Measurements from ENCODE around the gene VAX1.

DNA sequence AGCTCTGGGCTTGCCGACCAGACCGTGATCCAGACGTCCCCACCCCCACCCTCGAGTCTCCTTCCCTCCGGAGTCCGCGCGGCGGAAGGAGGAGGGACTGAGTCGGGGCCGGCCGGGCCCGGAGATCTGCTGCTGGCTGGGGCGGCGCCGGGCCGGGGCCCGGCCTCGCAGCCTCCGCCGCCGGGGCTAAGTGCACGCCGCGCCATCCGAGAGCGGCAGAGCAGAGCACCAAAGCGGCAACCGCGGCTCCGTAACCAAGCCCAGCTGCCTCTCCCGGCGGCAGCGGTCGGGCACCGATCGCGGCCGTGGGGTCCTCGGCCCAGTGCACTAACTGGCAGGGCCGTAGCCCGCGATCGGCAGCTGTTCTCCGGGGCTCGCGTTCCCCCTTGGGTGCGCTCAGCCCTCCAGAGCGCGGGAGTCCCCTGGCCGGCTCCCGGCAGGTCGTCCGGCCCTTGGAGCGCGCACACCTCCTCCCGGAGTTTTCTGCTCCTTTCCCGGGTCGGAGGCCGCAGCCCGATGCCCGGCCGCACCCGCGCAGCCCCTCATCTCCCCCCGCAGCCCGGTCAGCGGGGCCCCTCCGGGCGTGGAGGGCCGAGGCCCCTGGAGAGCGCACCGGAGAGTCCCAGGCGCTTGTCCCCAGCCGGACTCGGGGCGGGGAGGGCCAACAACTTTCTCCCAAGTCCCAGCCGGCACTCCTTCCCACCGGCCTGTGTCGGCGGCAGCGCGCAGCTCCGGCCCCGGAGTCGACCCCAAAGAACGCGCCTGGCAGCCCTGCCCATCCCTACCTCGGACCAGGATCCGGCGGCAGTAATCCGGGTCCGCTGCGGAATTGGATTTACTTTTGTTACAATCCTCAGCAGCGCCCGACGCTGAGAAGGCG, 799 bp downstream of the VAX1 start:
- TF ChIP-seq EZH2 (IDR thresholded peaks at IDR 0.05; ENCODE audit: insufficient read depth, poor library complexity, severe bottlenecking): no peak
- TF ChIP-seq EZH2phosphoT487 (IDR thresholded peaks at IDR 0.05; ENCODE audit: insufficient read depth, low read depth): 0 out of 2 replicates have a peak, but pooled peaks have one; percentile 33

Measured in GM23248 (cell line).